Hematopoietic multipotent progenitor cell treated with erythropoietin and hydrocortisone succinate and interleukin-3 and kit ligand, for 17 days (in vitro differentiated cells): Measurements from ENCODE around the gene GPHA2.

Experiments
- DNase-seq: peaks from one replicate; pipeline ENCODE4 v3.0.0-alpha.2; 2015; ENCODE audit warnings: low spot score

Gene GPHA2

DNA sequence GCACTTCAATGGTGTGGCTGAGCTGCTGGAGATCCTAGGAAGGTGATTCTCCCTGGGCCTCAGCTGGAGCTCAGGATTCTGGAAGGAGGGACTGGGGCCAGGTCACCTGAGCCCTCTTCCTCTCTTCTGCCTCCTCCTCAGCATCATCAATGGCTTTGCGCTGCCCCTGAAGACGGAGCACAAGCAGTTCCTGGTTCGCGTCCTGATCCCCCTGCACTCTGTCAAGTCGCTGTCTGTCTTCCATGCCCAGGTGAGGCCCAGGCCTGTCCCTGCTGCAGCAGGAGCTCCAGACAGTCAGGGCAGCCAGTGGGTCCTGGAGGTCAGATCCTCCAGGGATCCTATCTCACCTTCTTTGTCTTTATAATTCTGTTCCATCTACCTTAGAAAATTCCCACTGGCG is 5.4 kb downstream of the GPHA2 start:
- no peak for DNase-seq

DNA sequence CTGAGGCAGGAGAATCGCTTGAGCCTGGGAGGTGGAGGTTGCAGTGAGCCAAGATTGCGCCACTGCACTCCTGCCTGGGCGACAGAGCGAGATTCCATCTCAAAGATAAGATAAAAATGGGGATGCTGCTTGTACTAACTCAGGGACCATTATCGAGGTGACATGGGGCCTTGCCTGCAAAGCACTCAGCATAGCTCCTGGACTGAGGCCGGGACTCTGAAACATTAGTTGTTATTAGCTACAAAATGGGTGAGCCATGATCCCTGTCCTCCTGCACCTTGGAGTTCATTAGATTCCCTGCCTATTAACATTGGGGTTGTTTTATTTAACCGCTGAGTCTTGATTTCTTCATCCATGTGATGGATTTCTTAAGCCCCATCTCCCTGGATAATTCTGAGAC is 6.1 kb downstream of the GPHA2 start:
- no peak for DNase-seq

GRCh38 chr11:64928957-64929356 is 6.7 kb downstream of the GPHA2 start:
- DNase-seq = no peak

- DNase-seq = no peak
Observed at GRCh38 chr11:64926689-64927088, 9.0 kb downstream of the GPHA2 start.

DNA sequence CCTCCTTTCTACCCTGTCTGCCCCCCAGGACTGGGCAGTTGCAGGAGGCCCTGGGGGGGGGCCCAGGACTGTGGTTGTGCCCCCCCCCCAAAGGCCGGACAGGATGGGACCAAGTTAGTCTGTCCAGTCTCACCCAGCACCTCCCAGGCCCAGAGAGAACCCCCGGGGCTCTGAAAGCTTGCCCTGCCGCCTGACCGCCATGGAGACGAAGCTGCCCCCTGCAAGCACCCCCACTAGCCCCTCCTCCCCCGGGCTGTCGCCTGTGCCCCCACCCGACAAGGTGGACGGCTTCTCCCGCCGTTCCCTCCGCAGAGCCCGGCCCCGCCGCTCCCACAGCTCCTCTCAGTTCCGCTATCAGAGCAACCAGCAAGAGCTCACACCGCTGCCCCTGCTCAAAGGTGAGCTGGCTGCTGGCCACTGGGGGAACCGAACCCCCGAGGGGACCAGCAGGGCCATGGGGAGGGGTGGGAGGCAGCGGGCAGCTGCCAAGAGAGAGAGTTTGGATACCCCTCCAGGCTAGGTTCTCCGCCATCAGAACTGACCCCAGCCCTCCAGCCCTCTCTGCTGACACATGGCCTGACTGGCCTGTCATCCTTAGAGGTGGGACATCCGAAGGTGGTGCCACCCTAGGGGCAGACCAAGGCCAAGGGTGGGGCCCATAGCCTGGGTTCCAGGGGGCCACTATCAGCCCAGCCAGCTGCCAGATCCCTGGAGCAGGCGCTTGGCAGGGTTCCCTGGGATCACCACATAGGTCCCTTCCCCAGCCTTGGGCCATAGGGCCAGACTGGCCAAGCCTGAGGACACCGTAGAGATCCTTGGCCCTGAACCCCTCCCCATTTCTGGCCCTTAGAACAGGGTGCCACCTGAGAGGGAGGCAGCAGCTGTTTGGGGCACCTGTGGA is 9.9 kb downstream of the GPHA2 start:
- DNase-seq = peak; percentile 73

GRCh38 chr11:64924910-64925284 is 10.8 kb downstream of the GPHA2 start:
- DNase-seq = no peak

DNA sequence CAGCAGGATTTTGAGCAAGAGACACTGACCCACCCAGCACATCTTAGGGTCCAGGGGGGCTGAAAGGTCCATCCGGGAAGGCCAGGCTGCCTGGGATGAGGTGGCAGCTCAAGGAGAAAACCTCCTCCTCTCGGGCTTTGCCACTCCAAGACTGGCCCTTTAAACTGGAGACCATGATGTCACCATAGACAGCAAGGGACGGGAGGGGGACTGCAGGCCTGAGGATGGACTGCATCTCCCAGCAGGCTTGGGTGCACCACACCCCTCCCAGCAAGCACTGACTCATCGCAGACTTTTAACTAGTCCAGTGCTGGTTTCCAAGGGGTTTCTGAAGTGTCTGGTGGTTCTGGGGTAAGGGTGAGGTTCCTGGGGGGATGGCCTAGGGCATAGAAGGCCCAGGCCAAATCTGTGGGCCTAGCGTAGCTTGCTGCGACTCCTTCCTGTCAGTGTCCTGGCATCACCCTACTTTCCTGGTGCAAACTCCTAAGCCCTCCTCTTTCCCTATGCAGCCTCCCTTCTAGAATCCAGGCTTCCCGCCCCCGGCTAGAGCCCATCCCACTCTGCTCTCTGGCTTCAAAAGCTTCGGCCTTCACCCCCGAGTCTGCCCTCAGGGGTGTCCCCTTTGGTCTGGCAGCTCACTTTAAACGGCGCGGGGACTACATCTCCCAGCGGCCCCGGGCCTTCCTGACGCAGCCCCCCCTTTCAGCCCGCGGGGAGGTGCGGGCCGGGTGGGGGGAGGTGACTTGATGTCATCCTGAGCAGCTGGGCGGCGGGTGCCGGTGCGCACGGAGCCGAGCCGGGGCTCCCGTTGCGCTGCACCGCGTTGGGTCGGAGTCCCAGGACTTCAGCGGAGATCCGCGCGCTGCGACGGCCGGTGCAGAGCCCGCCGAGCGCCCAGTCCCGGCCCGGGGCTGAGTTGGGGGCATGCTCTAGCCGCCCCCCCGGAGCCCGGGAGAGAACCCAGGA is 11.5 kb downstream of the GPHA2 start, which contains the start of gene PPP2R5B:
Gene PPP2R5B (plus strand): TSS at position 746 of the 966 bp plus-strand sequence. CDS start 1,046 bp downstream, outside the sequence.
- peak; percentile 94 for DNase-seq

GRCh38 chr11:64923151-64923661 is 12.5 kb downstream of the GPHA2 start:
- no peak for DNase-seq

GRCh38 chr11:64921384-64921783 is 14.3 kb downstream of the GPHA2 start:
- DNase-seq = no peak

DNA sequence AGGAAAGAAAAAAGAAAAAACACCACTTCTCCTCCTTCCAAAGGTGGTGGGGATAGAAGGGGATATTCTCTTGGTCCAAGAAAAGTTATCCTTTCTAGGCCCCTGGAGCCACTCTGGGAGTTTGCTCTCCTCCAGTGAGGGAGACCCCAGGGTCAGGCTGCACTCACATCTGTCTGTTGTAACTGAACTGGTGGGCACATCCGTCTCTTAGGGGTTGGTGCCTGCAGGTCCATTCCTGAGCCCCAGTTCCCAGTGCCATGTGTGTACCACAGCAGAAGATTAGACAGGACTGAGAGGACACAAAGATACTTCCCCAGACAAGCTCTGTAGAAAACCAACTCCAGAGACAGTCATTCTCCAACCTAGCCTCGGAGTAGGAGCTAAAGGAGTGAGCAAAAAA is 15.6 kb downstream of the GPHA2 start:
- DNase-seq = no peak

DNA sequence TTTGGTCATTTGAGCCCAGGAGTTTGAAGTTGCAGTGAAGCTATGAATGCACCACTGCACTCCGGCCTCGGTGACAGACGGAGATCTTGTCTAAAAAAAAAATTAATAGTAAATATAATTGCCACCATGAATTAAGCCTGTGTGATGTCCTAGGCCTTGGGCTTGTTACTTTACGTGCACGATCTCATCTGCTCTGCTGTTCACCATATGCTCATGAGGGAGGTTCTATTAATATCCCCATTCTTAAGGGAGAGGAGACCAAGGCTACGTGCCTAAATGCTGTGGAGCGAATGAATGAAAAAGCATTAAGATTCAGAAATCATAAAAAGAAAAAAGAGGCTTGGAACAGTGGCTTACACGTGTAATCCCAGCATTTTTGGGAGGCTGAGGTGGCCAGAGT is 16.1 kb downstream of the GPHA2 start:
- no peak for DNase-seq

- DNase-seq = peak; percentile 57
Observed at GRCh38 chr11:64918017-64918416, 17.7 kb downstream of the GPHA2 start.

GRCh38 chr11:64917663-64917995 is 18.1 kb downstream of the GPHA2 start:
- no peak for DNase-seq

DNA sequence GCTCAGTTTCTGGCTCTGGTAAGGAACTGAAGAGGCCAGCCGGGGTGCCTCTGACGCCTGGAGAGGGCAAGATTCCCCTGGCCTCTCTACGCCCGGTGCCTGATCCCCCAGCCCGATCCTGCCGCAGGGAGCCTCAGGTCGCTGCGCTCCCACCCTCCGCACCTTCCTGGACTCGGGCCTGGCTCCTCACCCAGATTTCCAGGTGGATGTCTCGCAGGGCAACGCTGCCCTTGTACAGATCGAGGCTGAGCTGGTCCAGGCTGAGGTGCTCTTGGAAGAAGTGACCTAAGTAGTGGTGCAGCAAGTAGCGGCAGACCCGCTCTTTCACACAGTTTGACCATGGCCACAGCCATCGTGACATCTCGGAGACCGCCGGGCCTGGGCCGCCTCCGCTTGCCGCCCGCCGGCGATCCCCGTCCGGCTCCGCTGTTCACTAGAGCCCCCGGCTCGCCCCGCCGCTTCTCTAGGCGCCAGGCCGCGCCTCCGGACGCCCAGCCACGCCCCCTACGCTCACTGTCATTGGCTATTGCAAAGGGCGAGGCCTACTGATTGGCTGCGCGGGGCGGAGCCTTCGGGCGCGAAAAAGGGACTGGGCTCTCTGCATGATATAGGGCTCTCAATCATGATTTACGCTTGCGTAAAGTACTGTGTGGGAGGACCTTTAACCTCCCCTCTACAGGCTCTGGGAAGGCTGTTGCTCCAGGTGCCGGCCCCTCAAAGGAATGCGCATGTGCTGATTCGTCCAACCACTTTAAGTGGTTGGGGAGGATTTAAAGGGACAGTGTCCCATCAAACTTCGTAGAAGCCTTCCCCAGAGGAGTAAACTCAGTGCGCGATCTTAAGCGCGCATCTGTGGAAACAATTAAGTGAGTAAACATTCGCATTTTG is 18.7 kb downstream of the GPHA2 start, which contains the start of gene ATG2A:
Gene ATG2A (minus strand): TSS at position 435 of the 888 bp plus-strand sequence. CDS start 74 bp downstream, at position 361.
- peak; percentile 99 for DNase-seq

- DNase-seq = peak; percentile 75
Observed at GRCh38 chr11:64916040-64916774, 19.5 kb downstream of the GPHA2 start.

DNA sequence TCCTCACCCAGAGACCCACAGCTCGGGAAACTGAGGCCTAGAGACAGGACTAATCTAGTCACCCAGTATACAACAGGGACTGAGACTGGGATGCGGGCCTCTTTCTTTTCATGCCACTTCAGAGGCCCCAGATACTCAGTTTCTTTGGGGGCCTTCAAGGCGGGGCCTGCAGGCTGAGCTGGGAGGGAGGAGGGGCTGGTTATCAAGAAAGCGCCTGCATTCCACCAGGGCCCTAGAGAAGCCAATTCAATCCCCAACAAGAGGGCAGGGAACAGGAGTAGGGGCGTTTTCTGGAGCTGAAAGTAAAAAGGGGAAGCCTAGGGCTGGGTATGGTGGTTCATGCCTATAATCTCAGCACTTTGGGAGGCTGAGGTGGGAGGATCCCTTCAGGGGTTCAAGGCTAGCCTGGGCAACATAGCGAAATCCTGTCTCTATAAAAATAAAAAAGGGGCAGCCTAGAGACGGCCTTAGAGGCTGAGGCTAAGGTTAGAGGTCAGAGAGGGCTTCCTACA is 20.3 kb downstream of the GPHA2 start:
- DNase-seq = peak; percentile 16

GRCh38 chr11:64914123-64914522 is 21.6 kb downstream of the GPHA2 start:
- DNase-seq = no peak

DNA sequence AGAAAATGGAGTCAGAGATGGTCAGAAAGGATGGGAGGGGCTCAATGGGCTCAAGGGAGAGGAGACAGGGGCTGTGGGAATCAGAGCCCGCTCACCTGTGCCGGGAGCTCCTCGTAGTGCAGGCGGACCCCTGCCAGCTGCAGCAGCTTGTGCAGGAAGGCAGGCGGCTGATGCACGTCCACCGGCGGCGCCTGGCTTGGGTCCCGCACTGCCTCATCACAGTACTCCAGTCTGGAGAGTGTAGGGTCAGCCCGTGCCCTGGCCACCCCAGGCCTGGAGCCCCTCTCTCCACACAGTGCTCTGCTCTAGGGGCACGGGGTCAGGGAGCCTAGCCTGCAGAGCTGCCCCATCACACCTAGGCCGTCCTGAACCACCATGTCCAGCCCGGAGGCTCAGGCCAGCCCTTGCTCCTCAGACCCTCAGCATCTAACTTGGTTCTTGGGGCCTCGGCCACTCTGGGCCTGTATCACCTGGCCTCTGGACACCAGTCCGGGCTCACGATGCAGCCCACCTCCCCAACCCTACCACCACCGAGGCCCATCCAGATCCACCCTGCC is 22.4 kb downstream of the GPHA2 start:
- DNase-seq = no peak

GRCh38 chr11:64911689-64912088 is 24.0 kb downstream of the GPHA2 start:
- DNase-seq = no peak

DNA sequence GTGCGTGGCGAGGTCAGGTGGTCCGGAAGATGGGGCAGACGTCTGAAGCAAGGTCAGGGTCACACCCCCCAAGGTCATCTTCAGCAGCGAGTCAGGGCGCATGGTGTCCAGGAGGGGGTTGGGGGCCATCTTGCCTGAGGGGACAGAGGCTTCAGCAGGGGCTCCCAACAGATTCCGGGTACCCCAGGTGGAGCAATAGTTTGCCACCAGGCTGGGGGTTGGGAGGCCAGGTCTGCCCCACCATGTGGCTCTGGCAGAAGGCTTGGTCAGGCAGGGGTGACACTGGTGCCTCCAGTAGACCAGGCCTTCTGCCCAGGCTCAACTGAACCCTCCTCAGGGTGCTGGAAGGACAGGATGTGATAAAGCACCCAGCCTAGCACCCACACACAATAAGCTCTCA is 24.6 kb downstream of the GPHA2 start:
- DNase-seq = no peak
